SIG-M5 (cell line): ENCODE data around the gene XRN2.

ENCODE experiments used
- DNase-seq: peaks from one replicate; lab custom pipeline; 2025; lab: John Stamatoyannopoulos, UW

Gene XRN2

GRCh38 chr20:21303061-21303871, at the start of gene XRN2:
Gene XRN2, plus strand, starts transcription at chr20:21303331. Its CDS starts 68 bp downstream, at chr20:21303399.
- peak; percentile 78 for DNase-seq

GRCh38 chr20:21257192-21257591, 45.9 kb upstream of the XRN2 start:
- no peak for DNase-seq

- no peak for DNase-seq
Measured at GRCh38 chr20:21258411-21258810, 44.7 kb upstream of the XRN2 start.

GRCh38 chr20:21259346-21259745, 43.8 kb upstream of the XRN2 start:
- no peak for DNase-seq

- no peak for DNase-seq
Measured at GRCh38 chr20:21262812-21263211, 40.3 kb upstream of the XRN2 start.

GRCh38 chr20:21265261-21266190, 37.6 kb upstream of the XRN2 start:
- no peak for DNase-seq

- no peak for DNase-seq
Measured at GRCh38 chr20:21266191-21266536, 37.0 kb upstream of the XRN2 start.

GRCh38 chr20:21269772-21270171, 33.4 kb upstream of the XRN2 start:
- DNase-seq, result no peak

GRCh38 chr20:21270806-21271205, 32.3 kb upstream of the XRN2 start:
- DNase-seq, result no peak

- DNase-seq, result no peak
Measured at GRCh38 chr20:21272279-21272678, 30.9 kb upstream of the XRN2 start.

GRCh38 chr20:21272679-21273078, 30.5 kb upstream of the XRN2 start:
- DNase-seq, result no peak

GRCh38 chr20:21273755-21274386, 29.3 kb upstream of the XRN2 start:
- DNase-seq, result no peak

- DNase-seq, result no peak
Measured at GRCh38 chr20:21278829-21279228, 24.3 kb upstream of the XRN2 start.

- DNase-seq, result no peak
Measured at GRCh38 chr20:21279706-21280521, 23.2 kb upstream of the XRN2 start.

GRCh38 chr20:21280522-21281016, 22.6 kb upstream of the XRN2 start:
- no peak for DNase-seq

GRCh38 chr20:21286775-21287174, 16.4 kb upstream of the XRN2 start:
- no peak for DNase-seq

- DNase-seq, result no peak
Measured at GRCh38 chr20:21288587-21289370, 14.4 kb upstream of the XRN2 start.

- DNase-seq, result no peak
Measured at GRCh38 chr20:21289651-21290050, 13.5 kb upstream of the XRN2 start.

- no peak for DNase-seq
Measured at GRCh38 chr20:21291026-21291425, 12.1 kb upstream of the XRN2 start.

- no peak for DNase-seq
Measured at GRCh38 chr20:21294755-21295154, 8.4 kb upstream of the XRN2 start.
